HepG2 (cell line): Measurements from ENCODE around the gene CC2D1B. TPM values are rescaled to one million over a fixed set of nuclear protein-coding genes. Genes with fewer than 3 reads are reported as not detected.

Source experiments
- ATF7 ChIP-seq, 2 experiments: fragments of 450-650 bp in 1 of 2; sonication (generic) in 1 of 2; formaldehyde crosslinking in 1 of 2; IDR thresholded peaks; 2 replicates each; pipeline versions ENCODE4 v1.4.0 to v1.6.1; 2016 to 2020; ENCODE audit warnings: antibody characterized with exemption in 1 of 2, mild to moderate bottlenecking in 1 of 2, missing genetic modification reagents in 1 of 2
- BCL6 ChIP-seq: IDR thresholded peaks from 2 replicates; pipeline ENCODE4 v1.6.1; 2016; ENCODE audit warnings: missing genetic modification reagents, missing compliant biosample characterization
- ELF4 ChIP-seq: sonication (generic); formaldehyde crosslinking; IDR thresholded peaks from 2 replicates; pipeline ENCODE4 v1.5.0; 2020; ENCODE audit warnings: missing genetic modification reagents, mild to moderate bottlenecking, moderate library complexity, borderline replicate concordance
- HHEX ChIP-seq: IDR thresholded peaks from 2 replicates; pipeline ENCODE4 v1.6.1; 2016; ENCODE audit warnings: control low read depth
- PAWR ChIP-seq: sonication (generic); formaldehyde crosslinking; IDR thresholded peaks from 2 replicates; pipeline ENCODE4 v1.4.0; 2020; ENCODE audit warnings: missing genetic modification reagents, mild to moderate bottlenecking, borderline replicate concordance
- PHF21A ChIP-seq: sonication (generic); formaldehyde crosslinking; IDR thresholded peaks from 2 replicates; pipeline ENCODE4 v1.5.0; 2020; ENCODE audit warnings: mild to moderate bottlenecking, missing genetic modification reagents
- RARA ChIP-seq: IDR thresholded peaks from 2 replicates; pipeline ENCODE4 v1.6.1; 2016; ENCODE audit warnings: missing genetic modification reagents, missing compliant biosample characterization
- RBM22 ChIP-seq: fragments of 200-400 bp; formaldehyde crosslinking; optimal IDR thresholded peaks from 2 replicates; pipeline ENCODE3; 2017; ENCODE audit warnings: mild to moderate bottlenecking, low read length, moderate library complexity
- RORA ChIP-seq: sonication (generic); formaldehyde crosslinking; IDR thresholded peaks from 2 replicates; pipeline ENCODE4 v1.5.0; 2020; ENCODE audit warnings: mild to moderate bottlenecking, missing genetic modification reagents, moderate library complexity
- THAP9 ChIP-seq: sonication (generic); formaldehyde crosslinking; IDR thresholded peaks from 2 replicates; pipeline ENCODE4; 2020; ENCODE audit warnings: missing genetic modification reagents, mild to moderate bottlenecking, borderline replicate concordance
- TOE1 ChIP-seq: sonication (generic); formaldehyde crosslinking; IDR thresholded peaks from 2 replicates; pipeline ENCODE4 v1.4.0; 2020; ENCODE audit warnings: mild to moderate bottlenecking, missing genetic modification reagents
- TRIM22 ChIP-seq: fragments of 450-650 bp; IDR thresholded peaks from 2 replicates; pipeline ENCODE4 v1.6.1; 2017
- ZBTB33 ChIP-seq: sonication (generic); formaldehyde crosslinking; IDR thresholded peaks from 2 replicates; pipeline ENCODE4 v1.4.0; 2020; ENCODE audit warnings: missing genetic modification reagents
- ZFY ChIP-seq: sonication (generic); formaldehyde crosslinking; IDR thresholded peaks from 2 replicates; pipeline ENCODE4 v1.4.0; 2020; ENCODE audit warnings: missing genetic modification reagents
- ZNF383 ChIP-seq: sonication (generic); formaldehyde crosslinking; IDR thresholded peaks from 2 replicates; pipeline ENCODE4 v1.4.0; 2020; ENCODE audit warnings: missing genetic modification reagents, mild to moderate bottlenecking, borderline replicate concordance
- ZNF530 ChIP-seq: sonication (generic); formaldehyde crosslinking; IDR thresholded peaks from 2 replicates; pipeline ENCODE4 v1.5.0; 2020; ENCODE audit warnings: low read depth, mild to moderate bottlenecking, missing genetic modification reagents
- ZNF605 ChIP-seq: sonication (generic); formaldehyde crosslinking; IDR thresholded peaks from 2 replicates; pipeline ENCODE4 v1.8.0; 2022; ENCODE audit warnings: mild to moderate bottlenecking, missing genetic modification reagents
- ZNF670 ChIP-seq: sonication (generic); formaldehyde crosslinking; IDR thresholded peaks from 2 replicates; pipeline ENCODE4 v1.8.0; 2022; ENCODE audit warnings: mild to moderate bottlenecking, missing genetic modification reagents, borderline replicate concordance
- ZNF687 ChIP-seq: sonication (generic); formaldehyde crosslinking; IDR thresholded peaks from 2 replicates; pipeline ENCODE4 v1.5.1; 2020; ENCODE audit warnings: mild to moderate bottlenecking, missing genetic modification reagents, moderate library complexity
- polyA plus RNA-seq, 8 experiments: library from polyadenylated mRNA; depleted of rRNA in 3 of 8; stranded (reverse) in 7 of 8; unstranded in 1 of 8; fragments of >200 nt; fragmentation: Illumina TruSeq in 4 of 8; extraction: Trizol in 4 of 8; gene quantifications; 2 replicates each; pipeline versions ENCODE4 v1.2.1 to v1.2.3, GENCODE V29; 2011 to 2016; ENCODE audit warnings: low read depth in 4 of 8, missing spikeins in 1 of 8, mixed read lengths in 1 of 8; ENCODE audit not compliant: insufficient read depth in 1 of 8
- total RNA-seq, 5 experiments: library from RNA; depleted of rRNA; stranded (reverse); fragments of >200 nt; fragmentation: Illumina TruSeq; extraction: Trizol; gene quantifications; 2 replicates each; pipeline ENCODE4 v1.2.3, GENCODE V29; 2016; ENCODE audit warnings: low read depth in 1 of 5

The CC2D1B gene
- total and polyA plus RNA-seq, 2 of the 13 experiments (the other 11 are each of a cell fraction or from before 2014, with no cell fraction given) = 7.2 to 19.2 TPM

GRCh38 chr1:52348704-52349300, 17.2 kb downstream of the CC2D1B start (continued):
- no peak for TF ChIP-seq THAP9 (CRISPR knock-in tag)
- no peak for TF ChIP-seq RARA
- TF ChIP-seq ZNF687 = peak; percentile 34; the same call in 1 of the 2 replicates
- TF ChIP-seq ATF7 (IDR thresholded peaks at IDR 0.05) = no peak
- no peak for TF ChIP-seq ATF7 (CRISPR knock-in tag; IDR thresholded peaks at IDR 0.05)
- no peak for TF ChIP-seq PHF21A
- no peak for TF ChIP-seq ZNF530 (CRISPR knock-in tag)
- TF ChIP-seq ELF4 = no peak
- no peak for TF ChIP-seq ZNF383
- 0 out of 2 replicates have a peak, but pooled peaks have one; percentile 31 for TF ChIP-seq ZBTB33 (CRISPR knock-in tag)
- no peak for TF ChIP-seq TOE1
- TF ChIP-seq BCL6 = peak; percentile 45; the same call in 1 of the 2 replicates
- TF ChIP-seq ZNF605 (CRISPR knock-in tag) = no peak
- peak; percentile 29; the same call in 1 of the 2 replicates for TF ChIP-seq ZFY (CRISPR knock-in tag)
- TF ChIP-seq RBM22 = peak; percentile 81
- no peak for TF ChIP-seq HHEX
- TF ChIP-seq TRIM22 = no peak
- no peak for TF ChIP-seq PAWR (CRISPR knock-in tag)
- no peak for TF ChIP-seq ZNF670 (CRISPR knock-in tag)
- TF ChIP-seq RORA (CRISPR knock-in tag) = no peak
